HepG2 (cell line): ENCODE data around the gene APOBEC3H. TPM values are rescaled to one million over a fixed set of nuclear protein-coding genes. Genes with fewer than 3 reads are reported as not detected.

Source experiments
- ATAC-seq: fragments of 200-7000 bp; cut with Tn5 transposase; 3 replicates; pipeline ENCODE4 v1.9.1; 2020; ENCODE audit warnings: mild to moderate bottlenecking, moderate library complexity
- BruUV-seq: library from RNA; stranded (reverse); fragments of 400-500 nt; replicated peaks from 2 replicates; lab custom pipeline; 2021; lab: Mats Ljungman, UMichigan
- CTCF ChIA-PET: fragments of 300-600 bp; formaldehyde crosslinking; extraction: SDS; loops from one replicate; lab custom pipeline; 2021; ENCODE audit warnings: low total read pairs, inconsistent platforms, low intra/inter-chr PET ratio; lab: Yijun Ruan, JAX
- POLR2A ChIA-PET: fragments of 350-600 bp; sonication (Branson Sonifier 250); formaldehyde crosslinking; loops from one replicate; lab custom pipeline; 2020; ENCODE audit warnings: antibody characterized with exemption, inconsistent platforms; lab: Yijun Ruan, JAX
- DNase-seq: peaks from one replicate; pipeline ENCODE4 v3.0.0-alpha.2; 2015; ENCODE audit warnings: low spot score
- FAIRE-seq: peaks from 3 replicates; lab custom pipeline; 2011; peaks lifted over from hg19 to GRCh38; lab: Jason Lieb, UNC
- H2AFZ ChIP-seq: one replicate; pipeline ENCODE4 v1.6.1; 2011; ENCODE audit warnings: low read length, inconsistent platforms
- H3K27ac ChIP-seq: fragments of 300-600 bp; 3 replicates; pipeline ENCODE4 v1.8.0; 2011; ENCODE audit warnings: mixed run types, mild to moderate bottlenecking, mixed read lengths, low read length, inconsistent platforms; ENCODE audit not compliant: insufficient read depth; ENCODE audit errors: extremely low read length
- H3K27me3 ChIP-seq, 2 experiments: fragments of 200-600 bp in 1 of 2; 2 replicates in 1 of 2; 3 replicates in 1 of 2; pipeline versions ENCODE4 v1.6.0 to v1.8.0; 2011; ENCODE audit warnings: low read length in 2 of 2, mild to moderate bottlenecking in 2 of 2, moderate library complexity in 2 of 2, inconsistent platforms in 1 of 2; ENCODE audit not compliant: insufficient read depth in 2 of 2, control insufficient read depth in 1 of 2
- H3K36me3 ChIP-seq, 2 experiments: fragments of 200-600 bp in 1 of 2; replicated peaks in 1 of 2; 2 replicates in 1 of 2; 3 replicates in 1 of 2; pipeline versions ENCODE4 v1.5.1 to v1.8.0; 2011; ENCODE audit warnings: low read length in 2 of 2, inconsistent platforms in 1 of 2; ENCODE audit not compliant: insufficient read depth in 2 of 2, control insufficient read depth in 1 of 2
- H3K4me1 ChIP-seq: 2 replicates; pipeline ENCODE4 v1.5.1; 2012; ENCODE audit warnings: low read length, inconsistent platforms; ENCODE audit not compliant: insufficient read depth
- H3K4me2 ChIP-seq: 2 replicates; pipeline ENCODE4 v1.6.0; 2011; ENCODE audit warnings: low read depth, low read length, inconsistent platforms
- H3K4me3 ChIP-seq, 3 experiments: fragments of 200-600 bp in 1 of 3; sonication (generic), shearing (Covaris generic) in 1 of 3; replicated peaks in 1 of 3; 2 replicates each; pipeline ENCODE4 v1.5.1; 2011 to 2016; ENCODE audit warnings: low read length in 3 of 3, inconsistent platforms in 2 of 3, low read depth in 2 of 3, mild to moderate bottlenecking in 2 of 3, control low read depth in 1 of 3, mixed read lengths in 1 of 3; ENCODE audit not compliant: insufficient read depth in 1 of 3
- H3K79me2 ChIP-seq: one replicate; pipeline ENCODE4 v1.6.1; 2011; ENCODE audit warnings: low read length, inconsistent platforms; ENCODE audit not compliant: insufficient read depth
- H3K9ac ChIP-seq: 2 replicates; pipeline ENCODE4 v1.6.0; 2011; ENCODE audit warnings: mild to moderate bottlenecking, low read depth, low read length, inconsistent platforms; ENCODE audit not compliant: insufficient read depth
- H3K9me3 ChIP-seq: 2 replicates; pipeline ENCODE4 v1.5.1; 2012; ENCODE audit warnings: mild to moderate bottlenecking, low read length
- H4K20me1 ChIP-seq: 2 replicates; pipeline ENCODE4 v1.6.0; 2011; ENCODE audit warnings: inconsistent platforms, mild to moderate bottlenecking, low read length, moderate library complexity; ENCODE audit not compliant: insufficient read depth
- CENPX ChIP-seq: sonication (generic); formaldehyde crosslinking; IDR thresholded peaks from 2 replicates; pipeline ENCODE4 v1.9.0; 2021; ENCODE audit warnings: mild to moderate bottlenecking, missing genetic modification reagents, moderate library complexity
- EP300 ChIP-seq, 3 experiments: sonication (generic) in 1 of 3; formaldehyde crosslinking in 1 of 3; IDR thresholded peaks; 2 replicates each; pipeline versions ENCODE4 v1.5.1 to v1.6.1; 2011 to 2020; ENCODE audit warnings: low read depth in 2 of 3, low read length in 2 of 3, borderline replicate concordance in 1 of 3, improper control_type of control experiment in 1 of 3, mild to moderate bottlenecking in 1 of 3, missing genetic modification reagents in 1 of 3, moderate library complexity in 1 of 3
- FOSL2 ChIP-seq: sonication (generic); formaldehyde crosslinking; IDR thresholded peaks from 2 replicates; pipeline ENCODE4 v1.4.0; 2020; ENCODE audit warnings: missing genetic modification reagents
- GTF3A ChIP-seq: sonication (generic); formaldehyde crosslinking; conservative IDR thresholded peaks from 2 replicates; pipeline ENCODE4 v1.4.0; 2020; ENCODE audit warnings: mild to moderate bottlenecking, missing genetic modification reagents
- HNF1A ChIP-seq, 2 experiments: sonication (generic) in 1 of 2; formaldehyde crosslinking in 1 of 2; IDR thresholded peaks; 2 replicates each; pipeline versions ENCODE4 v1.4.0 to v1.6.1; 2016 to 2020; ENCODE audit warnings: borderline replicate concordance in 1 of 2, low read depth in 1 of 2, mild to moderate bottlenecking in 1 of 2, missing genetic modification reagents in 1 of 2
- LBX2 ChIP-seq: sonication (generic); formaldehyde crosslinking; IDR thresholded peaks from 2 replicates; pipeline ENCODE4 v1.5.0; 2020; ENCODE audit warnings: missing genetic modification reagents, mild to moderate bottlenecking, borderline replicate concordance
- RCOR2 ChIP-seq: IDR thresholded peaks from 2 replicates; pipeline ENCODE4 v1.6.1; 2016; ENCODE audit warnings: missing biosample characterization, missing genetic modification reagents
- SETDB1 ChIP-seq: sonication (generic); formaldehyde crosslinking; IDR thresholded peaks from 2 replicates; pipeline ENCODE4 v1.5.1; 2020; ENCODE audit warnings: missing genetic modification reagents, mild to moderate bottlenecking, borderline replicate concordance
- SOX6 ChIP-seq, 2 experiments: fragments of 450-650 bp in 1 of 2; sonication (generic) in 1 of 2; formaldehyde crosslinking in 1 of 2; IDR thresholded peaks; 2 replicates each; pipeline versions ENCODE4 v1.4.0 to v1.6.1; 2017 to 2020; ENCODE audit warnings: antibody characterized with exemption in 1 of 2, mild to moderate bottlenecking in 1 of 2, missing genetic modification reagents in 1 of 2
- TBX2 ChIP-seq: sonication (generic); formaldehyde crosslinking; IDR thresholded peaks from 2 replicates; pipeline ENCODE4 v1.5.0; 2020; ENCODE audit warnings: missing genetic modification reagents, mild to moderate bottlenecking, borderline replicate concordance
- TCF12 ChIP-seq, 2 experiments: fragments of 450-650 bp in 1 of 2; sonication (generic) in 1 of 2; formaldehyde crosslinking in 1 of 2; IDR thresholded peaks; 2 replicates each; pipeline versions ENCODE4 v1.6.1 to v1.8.0; 2017 to 2022; ENCODE audit warnings: antibody characterized with exemption in 1 of 2, mild to moderate bottlenecking in 1 of 2, missing genetic modification reagents in 1 of 2, moderate library complexity in 1 of 2
- TGIF2 ChIP-seq: IDR thresholded peaks from 2 replicates; pipeline ENCODE4 v1.6.1; 2016; ENCODE audit warnings: control low read depth, missing compliant biosample characterization
- TRIM24 ChIP-seq: sonication (generic); formaldehyde crosslinking; IDR thresholded peaks from 2 replicates; pipeline ENCODE4 v1.8.0; 2022; ENCODE audit warnings: mild to moderate bottlenecking, missing genetic modification reagents
- ZBTB39 ChIP-seq: sonication (generic); formaldehyde crosslinking; IDR thresholded peaks from 2 replicates; pipeline ENCODE4 v1.5.0; 2020; ENCODE audit warnings: missing genetic modification reagents
- ZBTB7B ChIP-seq: sonication (generic); formaldehyde crosslinking; IDR thresholded peaks from 2 replicates; pipeline ENCODE4 v1.4.0; 2020; ENCODE audit warnings: missing genetic modification reagents
- ZNF350 ChIP-seq: sonication (generic); formaldehyde crosslinking; IDR thresholded peaks from 2 replicates; pipeline ENCODE4 v1.4.0; 2020; ENCODE audit warnings: mild to moderate bottlenecking, low read depth, missing genetic modification reagents, borderline replicate concordance
- ZNF451 ChIP-seq: sonication (generic); formaldehyde crosslinking; IDR thresholded peaks from 2 replicates; pipeline ENCODE4 v1.5.0; 2020; ENCODE audit warnings: mild to moderate bottlenecking, missing genetic modification reagents
- WGBS: methylation state at CpG from one replicate; pipeline ENCODE4 v1.1.6; 2017; ENCODE audit warnings: low lambda C conversion rate; 5-methylcytosine and 5-hydroxymethylcytosine counted together
- in situ Hi-C: cut with HindIII; loops from 2 replicates; pipeline ENCODE4 v1.10.0; 2017; ENCODE audit warnings: low pct_unique_long_range_greater_than_20kb; ENCODE audit not compliant: extremely low pct_ligation_motif_present
- intact Hi-C: fragments of 100-400 bp; cut with micrococcal nuclease; formaldehyde crosslinking; loops from one replicate; pipeline ENCODE4 v1.10.0; 2022; ENCODE audit not compliant: unreplicated experiment
- polyA plus RNA-seq, 8 experiments: library from polyadenylated mRNA; depleted of rRNA in 3 of 8; stranded (reverse) in 7 of 8; unstranded in 1 of 8; fragments of >200 nt; fragmentation: Illumina TruSeq in 4 of 8; extraction: Trizol in 4 of 8; gene quantifications; 2 replicates each; pipeline versions ENCODE4 v1.2.1 to v1.2.3, GENCODE V29; 2011 to 2016; ENCODE audit warnings: low read depth in 4 of 8, missing spikeins in 1 of 8, mixed read lengths in 1 of 8; ENCODE audit not compliant: insufficient read depth in 1 of 8
- total RNA-seq, 5 experiments: library from RNA; depleted of rRNA; stranded (reverse); fragments of >200 nt; fragmentation: Illumina TruSeq; extraction: Trizol; gene quantifications; 2 replicates each; pipeline ENCODE4 v1.2.3, GENCODE V29; 2016; ENCODE audit warnings: low read depth in 1 of 5

APOBEC3H gene
- total and polyA plus RNA-seq, 2 of the 13 experiments (the other 11 are each of a cell fraction or from before 2014, with no cell fraction given): 0.18 to 0.31 TPM

- H4K20me1 ChIP-seq: no peaks in the 10 kb centered on the region
- CTCF ChIA-PET: no interaction called here
- H3K4me1 ChIP-seq: peaks cover 19% of the 10 kb centered on the region
- BruUV-seq: no TSS peak
- ATAC-seq (peak; percentile 41; the same call in 1 of the 3 replicates), DNase-seq (peak; percentile 23), FAIRE-seq (peak; percentile 4)
- no peaks in the 10 kb centered on the region for H3K36me3 ChIP-seq
- H3K4me3 ChIP-seq: no peak overlapping the region
- H2AFZ ChIP-seq: no peak overlapping the region
- in situ Hi-C loops (no loop called here), intact Hi-C loops (no loop called here)
- WGBS: 42% methylated on average over 9 of the region's 11 CpGs
- POLR2A ChIA-PET: no interaction called here
- H3K9me3 ChIP-seq: peaks cover 14% of the 10 kb centered on the region
- peaks cover 0 to 4% of the 10 kb centered on the region in 2 experiments; a peak in 2 of 5 replicates for H3K27me3 ChIP-seq
- no peak overlapping the region for H3K9ac ChIP-seq
- no peak overlapping the region for H3K27ac ChIP-seq
- no peaks in the 10 kb centered on the region for H3K79me2 ChIP-seq
- H3K4me2 ChIP-seq: 0 out of 2 replicates have a peak overlapping the region, but pooled peaks have one; percentile 1
- TF ChIP-seq ZBTB39 (CRISPR knock-in tag) (no peak), TRIM24 (CRISPR knock-in tag) (peak; percentile 84; the same call in 1 of the 2 replicates), LBX2 (CRISPR knock-in tag) (no peak), CENPX (CRISPR knock-in tag) (no peak), ZNF451 (no peak), ZBTB7B (CRISPR knock-in tag) (peak; percentile 56; the same call in 1 of the 2 replicates), TBX2 (CRISPR knock-in tag) (no peak), FOSL2 (CRISPR knock-in tag) (no peak), TGIF2 (CRISPR knock-in tag) (no peak), EP300 (IDR thresholded peaks at IDR 0.05; ENCODE audit: low read depth in 2 of 2, low read length in 2 of 2) (0 out of 4 replicates have a peak, but pooled peaks of 1 of the 2 experiments have one; percentile 31), EP300 (CRISPR knock-in tag; IDR thresholded peaks at IDR 0.05; ENCODE audit: borderline replicate concordance) (no peak), TCF12 (IDR thresholded peaks at IDR 0.05) (no peak), TCF12 (CRISPR knock-in tag; IDR thresholded peaks at IDR 0.05) (0 out of 2 replicates have a peak, but pooled peaks have one; percentile 29), RCOR2 (no peak), HNF1A (IDR thresholded peaks at IDR 0.05; ENCODE audit: low read depth) (peak; percentile 61), HNF1A (CRISPR knock-in tag; IDR thresholded peaks at IDR 0.05; ENCODE audit: borderline replicate concordance) (no peak), ZNF350 (no peak), SETDB1 (CRISPR knock-in tag) (peak; percentile 83; the same call in 1 of the 2 replicates), GTF3A (CRISPR knock-in tag) (no peak), SOX6 (IDR thresholded peaks at IDR 0.05) (no peak), SOX6 (CRISPR knock-in tag; IDR thresholded peaks at IDR 0.05) (peak; percentile 38)
These were observed 41.4 kb upstream of the APOBEC3H start for GRCh38 chr22:39055658-39056057.
